Measurements from ENCODE around the gene RNF157.
A peak's percentile ranks its signal among the peaks of the same experiment; 100 is the strongest.

RNF157 gene

DNA sequence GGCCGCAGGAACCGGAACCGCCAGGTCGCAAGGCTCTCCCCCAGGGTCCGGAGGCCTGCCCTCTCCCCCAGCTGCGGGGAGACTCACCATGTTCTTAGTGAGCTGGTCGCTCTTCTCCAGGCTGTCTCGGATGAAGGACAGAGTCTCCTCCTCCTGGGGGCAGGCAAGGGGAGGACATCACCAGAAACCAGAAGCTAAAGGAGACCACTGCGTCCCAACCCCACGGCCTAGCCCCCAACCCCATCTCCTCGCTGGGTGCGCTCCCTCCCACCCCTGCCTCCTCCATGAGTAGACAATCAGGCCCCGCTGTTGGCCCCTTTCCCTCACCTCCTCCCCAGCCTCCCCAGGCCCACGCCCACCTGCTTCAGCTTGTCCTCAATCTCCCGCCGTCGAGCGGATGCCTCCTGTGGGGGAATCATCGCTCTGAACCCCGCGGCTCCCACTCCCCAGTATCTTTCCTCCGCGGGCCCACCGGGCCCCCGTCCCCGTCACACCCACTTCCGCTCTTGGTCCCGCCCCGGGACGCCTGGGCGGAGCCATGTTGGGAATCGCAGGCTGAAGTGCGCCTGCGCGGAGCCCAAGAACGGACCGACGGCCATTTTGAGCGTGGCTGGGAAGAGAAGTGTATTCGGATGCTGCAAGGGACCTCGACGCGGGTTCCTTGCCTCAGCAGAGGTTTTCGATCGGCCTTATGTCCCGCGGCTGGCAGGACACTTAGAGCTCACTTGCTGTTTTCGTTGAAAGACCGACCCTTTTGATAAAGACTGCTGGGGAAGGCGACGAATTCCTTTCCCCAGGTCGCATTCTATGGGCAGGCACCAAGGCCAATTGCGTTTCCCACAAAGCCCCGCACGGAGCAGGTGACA, 136.8 kb downstream of the RNF157 start, which contains the start of gene EXOC7:
TSS of gene EXOC7 (minus strand) at position 514 of the 866 bp plus-strand sequence. CDS start at position 419, 95 bp downstream.
- Histone ChIP-seq H3K36me3 (ENCODE audit: control insufficient read depth in 4 of 4, insufficient read depth in 4 of 4, low read length in 3 of 4) (peaks cover 6 to 26% (median 19%) of the 10 kb centered on the region in 4 experiments), H3K27me3 (replicated peaks in 2 of 5; ENCODE audit: control insufficient read depth in 4 of 5, insufficient read depth in 5 of 5, low read length in 4 of 5) (no peaks in the 10 kb centered on the region), H3K9me3 (ENCODE audit: control extremely low read depth in 1 of 5, control insufficient read depth in 4 of 5, insufficient read depth in 2 of 5, low read depth in 1 of 5, low read length in 4 of 5) (no peaks in the 10 kb centered on the region), H3K4me1 (ENCODE audit: control extremely low read depth in 1 of 4, control insufficient read depth in 4 of 4, insufficient read depth in 4 of 4, low read length in 3 of 4) (peaks cover 4 to 33% (median 23%) of the 10 kb centered on the region in 4 experiments), H3K4me3 (ENCODE audit: control insufficient read depth in 1 of 7, extremely low read depth in 1 of 7, insufficient read depth in 4 of 7, low read depth in 2 of 7, low read length in 6 of 7) (peak within 1 kb of the TSS; percentile 53 to 88 (median 79)), H3K27ac (ENCODE audit: insufficient read depth in 1 of 2, low read depth in 1 of 2, low read length in 2 of 2, poor library complexity in 1 of 2, severe bottlenecking in 2 of 2) (peak within 1 kb of the TSS; percentile 66 to 86)
- DNase-seq: peak; percentile 88 to 94 (median 90)
- ChIA-PET POLR2A (interaction anchor here (0.8 kb wide), 1 partner anchor 31 kb away, joined by 3 read pairs; the partner anchor contains the start of gene SRP68), CTCF (interaction anchor here (0.5 to 2.2 kb wide), 11 partner anchors 11 to 172 kb away, joined by 3 to 8 read pairs (median 3); partner anchors contain the start of gene ZACN)
- WGBS (ENCODE audit: insufficient coverage): 7% methylated on average over 49 of the region's 55 CpGs

DNA sequence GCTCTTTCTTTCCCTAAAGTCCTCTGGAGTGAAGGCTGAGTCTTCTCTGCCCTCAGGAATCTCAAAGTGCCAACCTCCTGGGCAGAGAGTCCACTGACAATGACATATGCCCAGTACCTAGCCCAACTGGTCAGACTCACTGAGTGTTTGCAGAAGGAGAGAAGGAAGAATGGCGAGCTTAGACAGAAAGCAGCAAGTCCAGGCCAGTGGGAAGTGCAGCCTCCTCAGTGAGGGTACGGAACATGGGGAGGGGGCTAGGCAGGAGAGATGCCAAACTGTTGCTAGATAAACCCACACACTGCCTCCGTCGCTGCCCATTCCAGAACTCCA, 137.4 kb downstream of the RNF157 start:
- CTCF ChIA-PET: interaction anchor here (0.8 to 2.2 kb wide), 5 partner anchors 11 to 162 kb away, joined by 3 to 8 read pairs (median 4); partner anchors contain the start of gene ZACN
- POLR2A ChIA-PET: interaction anchor here (0.8 kb wide), 1 partner anchor 30 kb away, joined by 3 read pairs; the partner anchor contains the start of gene SRP68
- H3K4me3 ChIP-seq (ENCODE audit: control insufficient read depth in 1 of 7, extremely low read depth in 1 of 7, insufficient read depth in 4 of 7, low read depth in 2 of 7, low read length in 6 of 7): peak overlapping the region; percentile 53 to 88 (median 79)

DNA sequence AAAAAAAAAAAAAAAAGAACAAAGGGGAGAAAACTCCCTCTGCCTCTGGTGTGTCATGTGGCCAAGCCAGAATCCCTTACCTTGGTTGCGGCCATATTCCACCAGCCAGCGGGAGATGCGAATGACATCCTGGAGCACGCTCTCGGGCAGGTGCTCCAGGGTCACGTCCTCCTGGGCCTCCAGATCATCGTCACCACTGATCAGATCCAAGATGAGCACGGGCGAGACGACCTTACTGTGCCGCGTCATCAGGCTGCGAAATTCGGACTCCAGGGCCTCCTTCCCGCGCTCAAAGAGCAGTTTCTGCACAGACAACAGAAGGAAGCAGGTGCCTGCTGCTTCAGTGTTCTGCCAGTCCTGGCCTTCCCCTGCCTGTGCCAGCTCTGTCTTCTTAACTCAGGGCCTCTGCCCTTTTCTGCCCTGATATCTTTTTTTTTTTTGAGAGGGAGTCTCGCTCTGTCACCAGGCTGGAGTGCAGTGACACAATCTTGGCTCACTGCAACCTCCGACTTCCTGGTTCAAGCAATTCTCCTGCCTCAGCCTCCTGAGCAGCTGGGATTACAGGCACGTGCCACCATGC, 142.5 kb downstream of the RNF157 start:
- peaks cover 3 to 10% (median 8%) of the 10 kb centered on the region in 4 experiments for H3K4me1 ChIP-seq (ENCODE audit: control extremely low read depth in 1 of 4, control insufficient read depth in 4 of 4, insufficient read depth in 4 of 4, low read length in 3 of 4)
- 97% methylated on average over 14 of the region's 19 CpGs for WGBS (ENCODE audit: insufficient coverage)
- ChIA-PET POLR2A (interaction anchor here (0.6 kb wide), 1 partner anchor 205 kb away, joined by 3 read pairs; no protein-coding TSS in a partner anchor), CTCF (no interaction called here)
- no peaks in the 10 kb centered on the region for H3K27me3 ChIP-seq (replicated peaks in 2 of 5; ENCODE audit: control insufficient read depth in 4 of 5, insufficient read depth in 5 of 5, low read length in 4 of 5)
- no peak overlapping the region for H3K27ac ChIP-seq (ENCODE audit: insufficient read depth in 1 of 2, low read depth in 1 of 2, low read length in 2 of 2, poor library complexity in 1 of 2, severe bottlenecking in 2 of 2)
- no peak for DNase-seq
- H3K36me3 ChIP-seq (ENCODE audit: control insufficient read depth in 4 of 4, insufficient read depth in 4 of 4, low read length in 3 of 4): peaks cover 12 to 73% (median 50%) of the 10 kb centered on the region in 4 experiments
- no peak overlapping the region for H3K4me3 ChIP-seq (ENCODE audit: control insufficient read depth in 1 of 7, extremely low read depth in 1 of 7, insufficient read depth in 4 of 7, low read depth in 2 of 7, low read length in 6 of 7)
- H3K9me3 ChIP-seq (ENCODE audit: control extremely low read depth in 1 of 5, control insufficient read depth in 4 of 5, insufficient read depth in 2 of 5, low read depth in 1 of 5, low read length in 4 of 5): no peaks in the 10 kb centered on the region

More for the DNA sequence above, 137.4 kb downstream of the RNF157 start:
- H3K27me3 ChIP-seq (replicated peaks in 2 of 5; ENCODE audit: control insufficient read depth in 4 of 5, insufficient read depth in 5 of 5, low read length in 4 of 5): no peaks in the 10 kb centered on the region
- 0% methylated on average over 4 of the region's 4 CpGs for WGBS (ENCODE audit: insufficient coverage)
- peaks cover 4 to 33% (median 23%) of the 10 kb centered on the region in 4 experiments for H3K4me1 ChIP-seq (ENCODE audit: control extremely low read depth in 1 of 4, control insufficient read depth in 4 of 4, insufficient read depth in 4 of 4, low read length in 3 of 4)
- DNase-seq: no peak
- peak overlapping the region; percentile 66 to 86 for H3K27ac ChIP-seq (ENCODE audit: insufficient read depth in 1 of 2, low read depth in 1 of 2, low read length in 2 of 2, poor library complexity in 1 of 2, severe bottlenecking in 2 of 2)
- peaks cover 6 to 29% (median 20%) of the 10 kb centered on the region in 4 experiments for H3K36me3 ChIP-seq (ENCODE audit: control insufficient read depth in 4 of 4, insufficient read depth in 4 of 4, low read length in 3 of 4)
- no peaks in the 10 kb centered on the region for H3K9me3 ChIP-seq (ENCODE audit: control extremely low read depth in 1 of 5, control insufficient read depth in 4 of 5, insufficient read depth in 2 of 5, low read depth in 1 of 5, low read length in 4 of 5)

DNA sequence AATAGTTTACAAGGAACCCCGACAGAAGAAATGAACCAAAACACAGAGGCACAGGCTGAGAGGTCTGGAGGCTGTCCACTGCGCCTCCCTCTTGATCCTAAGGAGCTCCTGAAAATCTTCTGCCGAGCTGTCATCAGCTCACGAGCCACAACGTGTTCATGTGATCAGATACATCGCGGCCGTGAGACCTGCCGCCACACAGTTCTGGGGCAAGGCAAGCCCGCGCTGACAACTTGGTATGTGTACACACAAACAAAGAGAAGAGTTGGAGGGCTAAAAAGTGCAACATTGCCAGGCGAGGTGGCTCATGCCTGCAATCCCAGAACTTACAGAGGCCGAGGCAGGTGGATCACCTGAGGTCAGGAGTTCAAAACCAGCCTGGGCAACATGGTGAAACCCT, 144.3 kb downstream of the RNF157 start:
- Histone ChIP-seq H3K27ac (ENCODE audit: insufficient read depth in 1 of 2, low read depth in 1 of 2, low read length in 2 of 2, poor library complexity in 1 of 2, severe bottlenecking in 2 of 2) (no peak overlapping the region), H3K36me3 (ENCODE audit: control insufficient read depth in 4 of 4, insufficient read depth in 4 of 4, low read length in 3 of 4) (peaks cover 13 to 81% (median 49%) of the 10 kb centered on the region in 4 experiments), H3K4me1 (ENCODE audit: control extremely low read depth in 1 of 4, control insufficient read depth in 4 of 4, insufficient read depth in 4 of 4, low read length in 3 of 4) (peaks cover 0 to 4% (median 0%) of the 10 kb centered on the region in 4 experiments), H3K4me3 (ENCODE audit: control insufficient read depth in 1 of 7, extremely low read depth in 1 of 7, insufficient read depth in 4 of 7, low read depth in 2 of 7, low read length in 6 of 7) (no peak overlapping the region), H3K27me3 (replicated peaks in 2 of 5; ENCODE audit: control insufficient read depth in 4 of 5, insufficient read depth in 5 of 5, low read length in 4 of 5) (no peaks in the 10 kb centered on the region), H3K9me3 (ENCODE audit: control extremely low read depth in 1 of 5, control insufficient read depth in 4 of 5, insufficient read depth in 2 of 5, low read depth in 1 of 5, low read length in 4 of 5) (no peaks in the 10 kb centered on the region)
- 98% methylated on average over 13 of the region's 13 CpGs for WGBS (ENCODE audit: insufficient coverage)
- DNase-seq: no peak
- CTCF ChIA-PET: interaction anchor here (1.0 to 2.0 kb wide), 4 partner anchors 16 to 93 kb away, joined by 3 to 7 read pairs (median 4); no protein-coding TSS in a partner anchor
- POLR2A ChIA-PET: no interaction called here

DNA sequence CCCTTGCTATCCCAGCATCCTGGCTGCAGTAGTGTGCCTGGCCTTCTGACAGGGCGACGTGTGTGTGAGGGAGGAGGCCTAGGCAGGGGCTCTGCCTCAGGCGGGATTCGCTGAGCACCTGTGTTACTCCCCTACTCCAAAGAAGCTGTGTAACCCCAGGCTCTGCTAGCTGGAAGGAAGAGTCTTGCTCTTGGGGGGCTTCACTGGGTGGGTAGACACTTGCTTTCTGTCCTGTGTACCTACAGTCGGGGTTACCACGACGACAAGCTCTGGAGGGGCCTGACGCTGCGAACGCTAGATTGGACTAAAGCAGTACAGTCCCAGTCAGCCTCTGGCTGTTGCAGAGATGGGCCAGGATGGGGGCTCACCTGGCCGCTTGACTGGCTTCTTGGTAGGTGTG, 146.2 kb downstream of the RNF157 start:
- Histone ChIP-seq H3K27ac (ENCODE audit: insufficient read depth in 1 of 2, low read depth in 1 of 2, low read length in 2 of 2, poor library complexity in 1 of 2, severe bottlenecking in 2 of 2) (no peak overlapping the region), H3K36me3 (ENCODE audit: control insufficient read depth in 4 of 4, insufficient read depth in 4 of 4, low read length in 3 of 4) (peaks cover 9 to 84% (median 56%) of the 10 kb centered on the region in 4 experiments), H3K4me1 (ENCODE audit: control extremely low read depth in 1 of 4, control insufficient read depth in 4 of 4, insufficient read depth in 4 of 4, low read length in 3 of 4) (peaks cover 0 to 4% (median 0%) of the 10 kb centered on the region in 4 experiments), H3K4me3 (ENCODE audit: control insufficient read depth in 1 of 7, extremely low read depth in 1 of 7, insufficient read depth in 4 of 7, low read depth in 2 of 7, low read length in 6 of 7) (no peak overlapping the region), H3K9me3 (ENCODE audit: control extremely low read depth in 1 of 5, control insufficient read depth in 4 of 5, insufficient read depth in 2 of 5, low read depth in 1 of 5, low read length in 4 of 5) (no peaks in the 10 kb centered on the region), H3K27me3 (replicated peaks in 2 of 5; ENCODE audit: control insufficient read depth in 4 of 5, insufficient read depth in 5 of 5, low read length in 4 of 5) (no peaks in the 10 kb centered on the region)
- WGBS (ENCODE audit: insufficient coverage): 97% methylated on average over 9 of the region's 11 CpGs
- ChIA-PET CTCF (interaction anchor here (0.9 to 2.0 kb wide), 2 partner anchors 14 to 18 kb away, joined by 3 to 7 read pairs; no protein-coding TSS in a partner anchor), POLR2A (no interaction called here)
- DNase-seq: no peak

DNA sequence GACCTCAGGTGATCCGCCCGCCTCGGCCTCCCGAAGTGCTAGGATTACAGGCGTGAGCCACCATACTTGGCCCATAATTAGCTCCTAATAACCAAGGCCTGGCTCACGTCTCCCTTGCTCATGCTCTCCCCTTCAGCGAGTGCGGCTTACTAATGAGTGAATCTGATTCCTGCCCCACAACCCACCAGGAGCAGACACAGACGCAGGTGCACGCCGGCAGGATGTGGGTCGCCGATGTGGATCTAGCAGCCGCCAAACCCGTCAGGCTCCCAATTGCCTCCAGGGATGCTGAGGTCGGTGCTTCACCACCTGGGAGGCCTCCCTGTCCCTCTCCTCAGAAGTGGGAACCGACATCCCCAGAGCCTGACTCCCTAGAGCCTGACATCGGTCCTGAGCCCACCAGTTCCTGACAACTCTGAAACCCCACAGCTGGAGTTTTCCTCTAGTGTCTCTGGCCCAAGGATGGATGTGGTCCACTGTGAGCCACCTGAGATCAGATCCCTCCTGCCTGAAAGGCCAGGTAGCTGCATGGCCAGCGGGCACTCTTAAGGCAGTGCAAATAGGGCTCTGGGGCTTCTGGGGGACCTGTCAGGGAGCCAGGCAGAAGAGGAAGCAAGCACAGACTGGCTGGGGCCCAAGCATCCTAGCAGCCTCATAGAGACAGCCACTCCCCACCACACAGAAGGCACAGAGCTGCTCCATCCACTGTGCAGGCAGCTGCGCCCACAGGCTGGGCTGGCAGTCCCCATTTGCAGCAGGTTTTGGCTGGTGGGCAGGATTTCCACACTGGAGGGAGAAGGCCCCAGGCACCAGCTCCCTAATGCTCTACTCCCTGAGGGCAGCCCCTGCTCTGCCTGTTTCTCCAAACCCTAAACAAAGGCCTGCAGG, 147.5 kb downstream of the RNF157 start:
- H3K9me3 ChIP-seq (ENCODE audit: control extremely low read depth in 1 of 5, control insufficient read depth in 4 of 5, insufficient read depth in 2 of 5, low read depth in 1 of 5, low read length in 4 of 5): no peaks in the 10 kb centered on the region
- peaks cover 15 to 94% (median 62%) of the 10 kb centered on the region in 4 experiments for H3K36me3 ChIP-seq (ENCODE audit: control insufficient read depth in 4 of 4, insufficient read depth in 4 of 4, low read length in 3 of 4)
- peak in 1 of 3 donors; percentile 17 for DNase-seq
- peaks cover 0 to 4% (median 0%) of the 10 kb centered on the region in 4 experiments for H3K4me1 ChIP-seq (ENCODE audit: control extremely low read depth in 1 of 4, control insufficient read depth in 4 of 4, insufficient read depth in 4 of 4, low read length in 3 of 4)
- CTCF ChIA-PET: interaction anchor here (0.8 to 1.6 kb wide), 4 partner anchors 10 to 206 kb away, joined by 3 to 4 read pairs (median 4); partner anchors contain the start of gene EXOC7
- POLR2A ChIA-PET: interaction anchor here (0.6 kb wide), 1 partner anchor 96 kb away, joined by 3 read pairs; no protein-coding TSS in a partner anchor
- no peaks in the 10 kb centered on the region for H3K27me3 ChIP-seq (replicated peaks in 2 of 5; ENCODE audit: control insufficient read depth in 4 of 5, insufficient read depth in 5 of 5, low read length in 4 of 5)
- H3K27ac ChIP-seq (ENCODE audit: insufficient read depth in 1 of 2, low read depth in 1 of 2, low read length in 2 of 2, poor library complexity in 1 of 2, severe bottlenecking in 2 of 2): no peak overlapping the region
- H3K4me3 ChIP-seq (ENCODE audit: control insufficient read depth in 1 of 7, extremely low read depth in 1 of 7, insufficient read depth in 4 of 7, low read depth in 2 of 7, low read length in 6 of 7): no peak overlapping the region
- WGBS (ENCODE audit: insufficient coverage): 97% methylated on average over 14 of the region's 20 CpGs

Data from common myeloid progenitor, CD34-positive (primary cell).